ENCODE results near the gene ASB4. TPM values are rescaled to one million over a fixed set of nuclear protein-coding genes. Genes with fewer than 3 reads are reported as not detected.
A peak's percentile ranks its signal among the peaks of the same experiment; 100 is the strongest.

ASB4 gene
- total and polyA plus RNA-seq, 10 donors, result 0.03 TPM; not detected in 9

GRCh38 chr7:95511716-95512260, 26.0 kb downstream of the ASB4 start:
- no peaks in the 10 kb centered on the region for H3K36me3 ChIP-seq
- TF ChIP-seq POLR2AphosphoS5 (IDR thresholded peaks at IDR 0.05) (no peak), POLR2A (IDR thresholded peaks at IDR 0.05) (no peak), CTCF (IDR thresholded peaks at IDR 0.05 in 8 of 11, conservative IDR thresholded peaks at IDR 0.05 in 3 of 11) (peak; percentile 50 to 90 (median 82))
- H3K4me3 ChIP-seq, result peak overlapping the region in 1 of 8 donors; percentile 36
- WGBS, 5 donors, result 7 to 24% (median 15%) methylated on average over 6 of the region's 6 CpGs
- no peaks in the 10 kb centered on the region for H3K9me3 ChIP-seq
- DNase-seq, result no peak
- no peak overlapping the region for H3K27ac ChIP-seq
- H3K4me1 ChIP-seq, result peaks cover 0 to 13% (median 6%) of the 10 kb centered on the region in 6 donors
- H3K27me3 ChIP-seq (replicated peaks in 1 of 7), result peaks cover 0 to 9% (median 0%) of the 10 kb centered on the region in 7 donors
- intact Hi-C loops (cut with DNase I; ENCODE audit: low total_unique reads), result no loop called here

- no peak overlapping the region for H3K4me3 ChIP-seq
- WGBS, 5 donors, result 78 to 92% (median 83%) methylated on average over 2 of the region's 2 CpGs
- H3K27me3 ChIP-seq (replicated peaks in 1 of 7), result no peaks in the 10 kb centered on the region
- DNase-seq, result no peak
- intact Hi-C loops (cut with DNase I; ENCODE audit: low total_unique reads), result no loop called here
- peaks cover 0 to 8% (median 0%) of the 10 kb centered on the region in 6 donors for H3K4me1 ChIP-seq
- no peak for TF ChIP-seq CTCF (IDR thresholded peaks at IDR 0.05 in 8 of 11, conservative IDR thresholded peaks at IDR 0.05 in 3 of 11)
- TF ChIP-seq POLR2AphosphoS5 (IDR thresholded peaks at IDR 0.05), result no peak
- TF ChIP-seq POLR2A (IDR thresholded peaks at IDR 0.05), result no peak
- H3K9me3 ChIP-seq, result no peaks in the 10 kb centered on the region
- no peak overlapping the region for H3K27ac ChIP-seq
- H3K36me3 ChIP-seq, result no peaks in the 10 kb centered on the region
These were observed 31.7 kb downstream of the ASB4 start for GRCh38 chr7:95517458-95517857.

GRCh38 chr7:95517870-95518269, 32.1 kb downstream of the ASB4 start:
- 85 to 97% (median 90%) methylated on average over 1 of the region's 1 CpG for WGBS, 5 donors
- intact Hi-C loops (cut with DNase I; ENCODE audit: low total_unique reads), result no loop called here
- Histone ChIP-seq H3K36me3 (no peaks in the 10 kb centered on the region), H3K27ac (no peak overlapping the region), H3K4me3 (no peak overlapping the region), H3K4me1 (peaks cover 0 to 8% (median 0%) of the 10 kb centered on the region in 6 donors), H3K9me3 (no peaks in the 10 kb centered on the region), H3K27me3 (replicated peaks in 1 of 7) (no peaks in the 10 kb centered on the region)
- no peak for TF ChIP-seq CTCF (IDR thresholded peaks at IDR 0.05 in 8 of 11, conservative IDR thresholded peaks at IDR 0.05 in 3 of 11)
- TF ChIP-seq POLR2AphosphoS5 (IDR thresholded peaks at IDR 0.05), result no peak
- no peak for TF ChIP-seq POLR2A (IDR thresholded peaks at IDR 0.05)
- no peak for DNase-seq

DNA sequence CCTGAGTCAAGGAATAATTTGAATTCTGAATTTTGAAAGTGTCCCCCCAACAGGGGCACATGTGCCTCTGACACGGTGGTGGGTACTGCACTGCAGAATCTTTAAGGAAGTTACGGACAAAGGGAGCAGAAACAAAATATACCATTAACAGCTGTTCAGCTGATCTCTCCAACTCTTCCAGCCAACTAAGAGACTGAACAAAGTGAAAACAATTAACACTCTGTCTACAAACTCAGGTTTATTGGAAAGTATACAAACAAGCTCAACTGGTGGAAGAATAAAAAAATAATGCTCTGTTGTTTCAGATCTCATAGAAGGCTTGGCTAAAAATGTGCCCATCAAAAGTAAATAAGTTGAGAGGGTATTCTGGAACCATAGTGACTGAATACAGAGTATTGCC, 34.4 kb downstream of the ASB4 start:
- 68 to 86% (median 80%) methylated on average over 2 of the region's 2 CpGs for WGBS, 5 donors
- Histone ChIP-seq H3K4me3 (no peak overlapping the region), H3K27me3 (replicated peaks in 1 of 7) (no peaks in the 10 kb centered on the region), H3K9me3 (no peaks in the 10 kb centered on the region), H3K36me3 (no peaks in the 10 kb centered on the region), H3K27ac (no peak overlapping the region), H3K4me1 (peaks cover 0 to 8% (median 3%) of the 10 kb centered on the region in 6 donors)
- no peak for DNase-seq
- intact Hi-C loops (cut with DNase I; ENCODE audit: low total_unique reads), result no loop called here
- no peak for TF ChIP-seq CTCF (IDR thresholded peaks at IDR 0.05 in 8 of 11, conservative IDR thresholded peaks at IDR 0.05 in 3 of 11)

All from spleen (tissue), 11 donors.